ENCODE data around the gene MBD2. TPM values are rescaled to one million over a fixed set of nuclear protein-coding genes. Genes with fewer than 3 reads are reported as not detected.

Gene MBD2
- total and polyA plus RNA-seq, 2 of the 8 experiments (the other 6 are each of a cell fraction or from before 2014, with no cell fraction given): 36.2 to 52.7 TPM

- TF ChIP-seq POLR2A (IDR thresholded peaks at IDR 0.05; ENCODE audit: control extremely low read depth in 1 of 2, low read depth in 2 of 2, low read length in 2 of 2): peak in 1 of 2 experiments; percentile 73; a peak in 2 of 3 replicates
- no peak for TF ChIP-seq EZH2 (IDR thresholded peaks at IDR 0.05; ENCODE audit: low read depth, low read length, severe bottlenecking)
- TF ChIP-seq RAD21 (IDR thresholded peaks at IDR 0.05 in 1 of 2, conservative IDR thresholded peaks at IDR 0.05 in 1 of 2; ENCODE audit: low read depth in 2 of 2, low read length in 2 of 2): peak; percentile 42 to 57; a peak in 3 of 4 replicates
- peak in 1 of 2 experiments; percentile 45; a peak in 1 of 4 replicates for TF ChIP-seq HDAC2 (IDR thresholded peaks at IDR 0.05; ENCODE audit: borderline replicate concordance in 1 of 2, low read depth in 2 of 2, low read length in 2 of 2)
- no peak for TF ChIP-seq CHD2 (IDR thresholded peaks at IDR 0.05; ENCODE audit: low read length)
- TF ChIP-seq GTF2F1 (IDR thresholded peaks at IDR 0.05; ENCODE audit: borderline replicate concordance, low read depth, low read length): no peak
- no peak for TF ChIP-seq BCL11A (IDR thresholded peaks at IDR 0.05; ENCODE audit: low read depth in 2 of 2, low read length in 2 of 2)
- TF ChIP-seq CBX5 (IDR thresholded peaks at IDR 0.05; ENCODE audit: low read depth, low read length): no peak
- no peak for TF ChIP-seq CBX8 (IDR thresholded peaks at IDR 0.05; ENCODE audit: borderline replicate concordance, low read depth, low read length)
- TF ChIP-seq BRCA1 (IDR thresholded peaks at IDR 0.05; ENCODE audit: low read depth, low read length): no peak
- TF ChIP-seq E2F6 (IDR thresholded peaks at IDR 0.05): no peak
- no peak for TF ChIP-seq TBP (IDR thresholded peaks at IDR 0.05; ENCODE audit: low read depth, low read length)
- peak; percentile 78; the same call in 1 of the 2 replicates for TF ChIP-seq FOSL1 (IDR thresholded peaks at IDR 0.05; ENCODE audit: insufficient read depth, low read depth, low read length)
Measured at GRCh38 chr18:54224379-54225014, at the start of gene MBD2 (continued).

Data from H1 (cell line).